ENCODE results near the gene NRCAM. TPM values are rescaled to one million over a fixed set of nuclear protein-coding genes. Genes with fewer than 3 reads are reported as not detected.

The NRCAM gene
- total and polyA plus RNA-seq, 2 of the 8 experiments (the other 6 are each of a cell fraction or from before 2014, with no cell fraction given) = 2.7 to 3.8 TPM

DNA sequence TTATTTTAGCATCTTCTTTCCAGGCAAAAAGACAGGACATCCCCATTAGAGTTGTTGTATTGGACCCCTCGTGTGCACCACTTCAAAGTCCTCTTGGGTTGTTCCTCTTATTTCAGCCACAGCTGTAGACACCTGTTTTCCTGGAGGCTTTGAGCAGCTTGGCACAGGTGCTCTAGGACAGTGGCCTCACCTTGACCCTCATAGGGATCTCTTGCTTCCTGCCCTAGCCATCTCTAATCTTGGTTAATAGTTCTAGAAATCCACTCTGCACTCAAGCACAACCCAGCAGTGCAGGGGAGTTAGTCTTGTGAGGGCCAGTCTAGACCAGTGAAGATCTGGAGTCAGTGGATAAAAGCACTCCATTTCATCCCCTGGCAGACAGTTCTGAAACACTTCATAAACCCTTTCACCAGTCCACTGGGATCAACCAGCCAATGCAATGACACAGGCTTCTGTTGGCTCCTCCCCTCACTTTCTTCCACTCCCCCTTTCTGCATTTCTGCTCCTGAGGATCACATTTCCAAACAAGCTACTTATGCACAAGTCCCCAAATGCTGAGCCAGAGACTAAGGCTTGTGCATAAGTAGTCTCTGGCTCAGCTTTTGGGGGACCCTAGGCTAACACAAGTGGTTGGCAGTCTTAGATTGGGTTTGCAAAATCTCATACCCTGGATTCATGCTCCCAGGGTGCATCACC is 194.5 kb downstream of the NRCAM start:
- no peak overlapping the region for H3K4ac ChIP-seq (replicated peaks; ENCODE audit: insufficient read length, low read depth, low read length)
- DNase-seq (ENCODE audit: low read depth in 1 of 2, low spot score in 2 of 2) = no peak
- H3K18ac ChIP-seq (ENCODE audit: extremely low read depth, low read length) = no peak overlapping the region
- no peak overlapping the region for H4K5ac ChIP-seq (ENCODE audit: insufficient read length, low read depth, low read length)
- no peak overlapping the region for H3K9ac ChIP-seq (replicated peaks in 1 of 4; ENCODE audit: extremely low read depth in 1 of 4, low read depth in 3 of 4, low read length in 3 of 4)
- FAIRE-seq = no peak
- TF ChIP-seq BACH1 (IDR thresholded peaks at IDR 0.05; ENCODE audit: low read length) (no peak), JUND (IDR thresholded peaks at IDR 0.05; ENCODE audit: low read length) (no peak), BCL11A (IDR thresholded peaks at IDR 0.05; ENCODE audit: low read depth in 2 of 2, low read length in 2 of 2) (no peak), KDM4A (IDR thresholded peaks at IDR 0.05; ENCODE audit: low read depth, low read length, severe bottlenecking) (no peak), FOSL1 (IDR thresholded peaks at IDR 0.05; ENCODE audit: insufficient read depth, low read depth, low read length) (no peak), YY1 (IDR thresholded peaks at IDR 0.05; ENCODE audit: low read depth, low read length) (no peak), ATF3 (IDR thresholded peaks at IDR 0.05; ENCODE audit: insufficient read depth, low read depth, low read length) (no peak)
- no peaks in the 10 kb centered on the region for H3K23me2 ChIP-seq (ENCODE audit: low read depth, low read length)
- H2AFZ ChIP-seq (ENCODE audit: low read length) = no peak overlapping the region
- H2BK5ac ChIP-seq (ENCODE audit: low read depth, low read length) = no peak overlapping the region
- no peak overlapping the region for H4K8ac ChIP-seq (ENCODE audit: extremely low read depth, insufficient read depth, low read length)
- CTCF ChIA-PET (ENCODE audit: partially characterized antibody) = interaction anchor here (0.9 to 1.9 kb wide), 3 partner anchors 25 to 191 kb away, joined by 4 to 6 read pairs (median 5); no protein-coding TSS in a partner anchor
- no peak overlapping the region for H2BK12ac ChIP-seq (ENCODE audit: low read depth, low read length)
- no peak overlapping the region for H2BK120ac ChIP-seq (replicated peaks; ENCODE audit: low read depth, low read length)
- no peaks in the 10 kb centered on the region for H3K79me1 ChIP-seq (ENCODE audit: low read depth, low read length)
- no peak overlapping the region for H3K27ac ChIP-seq (ENCODE audit: low read depth, low read length)
- H3K56ac ChIP-seq (replicated peaks; ENCODE audit: insufficient read length, low read depth, low read length) = no peak overlapping the region
- H3K9me3 ChIP-seq (ENCODE audit: insufficient read depth in 2 of 2, low read depth in 1 of 2, low read length in 1 of 2) = no peaks in the 10 kb centered on the region
- H3K36me3 ChIP-seq (ENCODE audit: control insufficient read depth in 2 of 4, insufficient read depth in 4 of 4, low read length in 3 of 4) = no peaks in the 10 kb centered on the region
- H3K4me3 ChIP-seq (ENCODE audit: extremely low read depth in 1 of 4, insufficient read depth in 2 of 4, low read depth in 3 of 4, low read length in 4 of 4) = no peak overlapping the region
- H4K20me1 ChIP-seq (replicated peaks in 1 of 2; ENCODE audit: control insufficient read depth in 1 of 2, insufficient read depth in 2 of 2, low read length in 2 of 2) = no peaks in the 10 kb centered on the region
- H3K14ac ChIP-seq (ENCODE audit: insufficient read length) = no peak overlapping the region
- no peak overlapping the region for H2BK20ac ChIP-seq (ENCODE audit: low read length)
- no peaks in the 10 kb centered on the region; a peak in 1 of 7 replicates for H3K27me3 ChIP-seq (replicated peaks in 1 of 4; ENCODE audit: control insufficient read depth in 3 of 4, extremely low read depth in 1 of 4, insufficient read depth in 3 of 4, low read length in 3 of 4)
- H3K4me2 ChIP-seq (ENCODE audit: insufficient read depth in 1 of 2, low read depth in 2 of 2, low read length in 2 of 2) = no peak overlapping the region
- H3K79me2 ChIP-seq (ENCODE audit: control insufficient read depth in 1 of 2, insufficient read depth in 2 of 2, low read length in 2 of 2) = no peaks in the 10 kb centered on the region
- WGBS, 2 experiments (ENCODE audit: extremely low coverage in 1 of 2, insufficient coverage in 1 of 2, insufficient read length in 1 of 2, insufficient replicate concordance in 2 of 2, low coverage in 1 of 2, low lambda C conversion rate in 2 of 2, missing lambda C conversion rate in 1 of 2) = 71% methylated on average over 1 of the region's 1 CpG; no CpG with 5 or more reads in 1 of the 2 experiments
- H2AK5ac ChIP-seq (ENCODE audit: low read depth, low read length) = no peak overlapping the region
- POLR2A ChIA-PET (ENCODE audit: partially characterized antibody) = no interaction called here
- no peak overlapping the region for H4K91ac ChIP-seq (replicated peaks; ENCODE audit: insufficient read length, low read length)
- no peak overlapping the region for H2BK15ac ChIP-seq (ENCODE audit: low read length)
- H3K23ac ChIP-seq (ENCODE audit: insufficient read length) = no peak overlapping the region
- no peaks in the 10 kb centered on the region; a peak in 1 of 7 replicates for H3K4me1 ChIP-seq (replicated peaks in 1 of 4; ENCODE audit: control insufficient read depth in 3 of 4, insufficient read depth in 4 of 4, low read length in 3 of 4)

Measured in H1 (cell line).